Common myeloid progenitor, CD34-positive (primary cell): ENCODE measurements around the gene ZNF580.

ENCODE experiments used
- CTCF ChIA-PET: fragments of 350-600 bp; sonication (Branson Sonifier 250); formaldehyde crosslinking; loops from one replicate; lab custom pipeline; 2021; ENCODE audit warnings: antibody characterized with exemption; lab: Charles Lee
- POLR2A ChIA-PET: fragments of 350-600 bp; sonication (Branson Sonifier 250); formaldehyde crosslinking; loops from one replicate; lab custom pipeline; 2021; ENCODE audit warnings: antibody characterized with exemption; lab: Charles Lee
- DNase-seq, 3 donors: peaks; one replicate each; pipeline versions ENCODE4 v3.0.0 to v3.0.0-alpha.2; 2013
- H3K27ac ChIP-seq, 2 experiments: 1 replicate in 1 of 2; 2 replicates in 1 of 2; pipeline ENCODE4 v1.7.0; 2013; ENCODE audit warnings: inconsistent platforms in 2 of 2, low read length in 2 of 2, mild to moderate bottlenecking in 2 of 2, low read depth in 1 of 2, moderate library complexity in 1 of 2; ENCODE audit not compliant: severe bottlenecking in 2 of 2, insufficient read depth in 1 of 2, poor library complexity in 1 of 2
- H3K27me3 ChIP-seq, 5 experiments: replicated peaks in 2 of 5; 1 replicate in 3 of 5; 2 replicates in 2 of 5; pipeline versions ENCODE4 v1.6.1 to v1.7.0; 2013; ENCODE audit warnings: low read length in 4 of 5, mild to moderate bottlenecking in 2 of 5, moderate library complexity in 2 of 5, inconsistent platforms in 1 of 5; ENCODE audit not compliant: insufficient read depth in 5 of 5, control insufficient read depth in 4 of 5
- H3K36me3 ChIP-seq, 4 experiments: 1 replicate in 2 of 4; 2 replicates in 2 of 4; pipeline versions ENCODE4 v1.6.1 to v1.7.0; 2013; ENCODE audit warnings: low read length in 3 of 4, control low read depth in 1 of 4, mild to moderate bottlenecking in 1 of 4; ENCODE audit not compliant: control insufficient read depth in 4 of 4, insufficient read depth in 4 of 4
- H3K4me1 ChIP-seq, 4 experiments: 1 replicate in 3 of 4; 2 replicates in 1 of 4; pipeline versions ENCODE4 v1.6.1 to v1.7.1; 2013; ENCODE audit warnings: low read length in 3 of 4, mild to moderate bottlenecking in 3 of 4, control low read depth in 1 of 4, inconsistent platforms in 1 of 4, moderate library complexity in 1 of 4; ENCODE audit not compliant: control insufficient read depth in 4 of 4, insufficient read depth in 4 of 4; ENCODE audit errors: control extremely low read depth in 1 of 4
- H3K4me3 ChIP-seq, 7 experiments: 1 replicate in 4 of 7; 2 replicates in 3 of 7; pipeline versions ENCODE4 v1.5.1 to v1.7.0; 2013; ENCODE audit warnings: mild to moderate bottlenecking in 7 of 7, low read length in 6 of 7, moderate library complexity in 6 of 7, inconsistent platforms in 2 of 7, low read depth in 2 of 7, control low read depth in 1 of 7; ENCODE audit not compliant: insufficient read depth in 4 of 7, control insufficient read depth in 1 of 7; ENCODE audit errors: extremely low read depth in 1 of 7
- H3K9me3 ChIP-seq, 5 experiments: 1 replicate in 4 of 5; 2 replicates in 1 of 5; pipeline versions ENCODE4 v1.6.1 to v1.7.1; 2013; ENCODE audit warnings: low read length in 4 of 5, mild to moderate bottlenecking in 2 of 5, inconsistent platforms in 1 of 5, low read depth in 1 of 5, moderate library complexity in 1 of 5; ENCODE audit not compliant: control insufficient read depth in 4 of 5, insufficient read depth in 2 of 5; ENCODE audit errors: control extremely low read depth in 1 of 5
- WGBS: methylation state at CpG from one replicate; pipeline ENCODE4 v1.1.5; 2013; ENCODE audit not compliant: insufficient coverage; 5-methylcytosine and 5-hydroxymethylcytosine counted together

Gene ZNF580

GRCh38 chr19:55654323-55654867, 13.6 kb downstream of the ZNF580 start:
- peak overlapping the region; percentile 74 to 95 (median 87) for H3K4me3 ChIP-seq
- WGBS = 0% methylated on average over 42 of the region's 52 CpGs
- peaks cover 18 to 46% (median 36%) of the 10 kb centered on the region in 4 experiments for H3K4me1 ChIP-seq
- H3K27ac ChIP-seq = peak overlapping the region; percentile 96 to 99
- CTCF ChIA-PET = interaction anchor here (0.7 to 2.5 kb wide), 8 partner anchors 9 to 28 kb away, joined by 3 to 9 read pairs (median 4); partner anchors contain the start of gene ZNF581
- peak; percentile 99 to 100 (median 100) for DNase-seq
- no peaks in the 10 kb centered on the region for H3K27me3 ChIP-seq
- POLR2A ChIA-PET = interaction anchor here (0.9 to 1.4 kb wide), 3 partner anchors 12 to 55 kb away, joined by 4 to 6 read pairs (median 4); partner anchors contain the start of gene FIZ1
- peaks cover 2 to 53% (median 18%) of the 10 kb centered on the region in 4 experiments for H3K36me3 ChIP-seq
- H3K9me3 ChIP-seq = no peaks in the 10 kb centered on the region

- Histone ChIP-seq H3K9me3 (no peaks in the 10 kb centered on the region), H3K27me3 (no peaks in the 10 kb centered on the region), H3K4me3 (peak within 1 kb of the TSS; percentile 79 to 95 (median 87)), H3K4me1 (peaks cover 18 to 47% (median 36%) of the 10 kb centered on the region in 4 experiments), H3K27ac (peak within 1 kb of the TSS; percentile 96 to 99), H3K36me3 (peaks cover 2 to 58% (median 22%) of the 10 kb centered on the region in 4 experiments)
- WGBS = under 1% methylated on average over 76 of the region's 95 CpGs
- CTCF ChIA-PET = interaction anchor here (0.7 to 2.5 kb wide), 8 partner anchors 10 to 29 kb away, joined by 3 to 9 read pairs (median 4); partner anchors contain the start of gene ZNF581
- DNase-seq = peak; percentile 93 to 96 (median 95)
- POLR2A ChIA-PET = interaction anchor here (0.9 to 1.4 kb wide), 3 partner anchors 13 to 56 kb away, joined by 4 to 6 read pairs (median 4); partner anchors contain the start of gene FIZ1
These were observed 14.3 kb downstream of the ZNF580 start, which contains the start of gene U2AF2 for GRCh38 chr19:55654868-55655647. U2AF2 (plus strand) TSS chr19:55655035; CDS start chr19:55655105, 70 bp downstream.

- no peak for DNase-seq
- no peaks in the 10 kb centered on the region for H3K9me3 ChIP-seq
- POLR2A ChIA-PET = no interaction called here
- H3K4me3 ChIP-seq = peak overlapping the region; percentile 73 to 94 (median 87)
- 0% methylated on average over 14 of the region's 19 CpGs for WGBS
- peaks cover 2 to 59% (median 26%) of the 10 kb centered on the region in 4 experiments for H3K36me3 ChIP-seq
- CTCF ChIA-PET = interaction anchor here (3.4 kb wide), 1 partner anchor 15 kb away, joined by 18 read pairs; no protein-coding TSS in a partner anchor
- peak overlapping the region; percentile 96 to 99 for H3K27ac ChIP-seq
- H3K4me1 ChIP-seq = peaks cover 18 to 47% (median 36%) of the 10 kb centered on the region in 4 experiments
- H3K27me3 ChIP-seq = no peaks in the 10 kb centered on the region
These were observed 14.8 kb downstream of the ZNF580 start for GRCh38 chr19:55655648-55656040.

GRCh38 chr19:55656552-55656951, 15.8 kb downstream of the ZNF580 start:
- no peak for DNase-seq
- Histone ChIP-seq H3K36me3 (peaks cover 2 to 61% (median 31%) of the 10 kb centered on the region in 4 experiments), H3K27ac (peak overlapping the region; percentile 96 to 99), H3K4me1 (peaks cover 18 to 47% (median 36%) of the 10 kb centered on the region in 4 experiments), H3K9me3 (no peaks in the 10 kb centered on the region), H3K27me3 (no peaks in the 10 kb centered on the region), H3K4me3 (peak overlapping the region in 6 of 7 experiments; percentile 84 to 94 (median 90))
- CTCF ChIA-PET = interaction anchor here (1.3 to 3.4 kb wide), 2 partner anchors 15 to 17 kb away, joined by 5 to 18 read pairs; no protein-coding TSS in a partner anchor
- 76% methylated on average over 6 of the region's 7 CpGs for WGBS
- POLR2A ChIA-PET = interaction anchor here (1.1 kb wide), 1 partner anchor 15 kb away, joined by 3 read pairs; no protein-coding TSS in a partner anchor

GRCh38 chr19:55656988-55657747, 16.4 kb downstream of the ZNF580 start:
- no peak for DNase-seq
- H3K36me3 ChIP-seq = peaks cover 2 to 63% (median 33%) of the 10 kb centered on the region in 4 experiments
- ChIA-PET CTCF (interaction anchor here (1.0 to 3.4 kb wide), 3 partner anchors 12 to 17 kb away, joined by 3 to 18 read pairs (median 5); no protein-coding TSS in a partner anchor), POLR2A (interaction anchor here (1.1 kb wide), 1 partner anchor 14 kb away, joined by 3 read pairs; no protein-coding TSS in a partner anchor)
- peak overlapping the region in 1 of 2 experiments; percentile 99 for H3K27ac ChIP-seq
- peak overlapping the region in 6 of 7 experiments; percentile 2 to 94 (median 86) for H3K4me3 ChIP-seq
- WGBS = 78% methylated on average over 18 of the region's 18 CpGs
- no peaks in the 10 kb centered on the region for H3K9me3 ChIP-seq
- no peaks in the 10 kb centered on the region for H3K27me3 ChIP-seq
- peaks cover 18 to 47% (median 36%) of the 10 kb centered on the region in 4 experiments for H3K4me1 ChIP-seq

GRCh38 chr19:55658846-55659459, 18.2 kb downstream of the ZNF580 start:
- ChIA-PET POLR2A (no interaction called here), CTCF (interaction anchor here (0.9 to 3.4 kb wide), 3 partner anchors 8 to 26 kb away, joined by 3 to 18 read pairs (median 3); no protein-coding TSS in a partner anchor)
- Histone ChIP-seq H3K27ac (peak overlapping the region; percentile 25 to 69), H3K9me3 (no peaks in the 10 kb centered on the region), H3K4me3 (no peak overlapping the region), H3K36me3 (peaks cover 11 to 75% (median 47%) of the 10 kb centered on the region in 4 experiments), H3K4me1 (peaks cover 18 to 44% (median 34%) of the 10 kb centered on the region in 4 experiments), H3K27me3 (no peaks in the 10 kb centered on the region)
- no peak for DNase-seq
- WGBS = 97% methylated on average over 29 of the region's 37 CpGs
